Measurements from ENCODE around the gene ZMYM3.

ZMYM3 gene

GRCh38 chrX:71217298-71217697, 36.6 kb downstream of the ZMYM3 start:
- no peaks in the 10 kb centered on the region for H3K36me3 ChIP-seq (ENCODE audit: control insufficient read depth, insufficient read depth, low read length)
- H3K9ac ChIP-seq (ENCODE audit: low read length), result no peak overlapping the region
- peaks cover 4% of the 10 kb centered on the region for H3K27me3 ChIP-seq (ENCODE audit: control insufficient read depth, insufficient read depth, low read length)
- H3K4me3 ChIP-seq (ENCODE audit: low read length), result no peak overlapping the region
- no peaks in the 10 kb centered on the region for H3K4me1 ChIP-seq (ENCODE audit: control insufficient read depth, insufficient read depth, low read length)
- no peak overlapping the region for H3K27ac ChIP-seq (ENCODE audit: low read depth, low read length)

GRCh38 chrX:71216485-71216884, 37.5 kb downstream of the ZMYM3 start:
- H3K27me3 ChIP-seq (ENCODE audit: control insufficient read depth, insufficient read depth, low read length), result peaks cover 4% of the 10 kb centered on the region
- H3K27ac ChIP-seq (ENCODE audit: low read depth, low read length), result no peak overlapping the region
- no peaks in the 10 kb centered on the region for H3K4me1 ChIP-seq (ENCODE audit: control insufficient read depth, insufficient read depth, low read length)
- no peak overlapping the region for H3K9ac ChIP-seq (ENCODE audit: low read length)
- no peaks in the 10 kb centered on the region for H3K36me3 ChIP-seq (ENCODE audit: control insufficient read depth, insufficient read depth, low read length)
- peak overlapping the region; percentile 37 for H3K4me3 ChIP-seq (ENCODE audit: low read length)

DNA sequence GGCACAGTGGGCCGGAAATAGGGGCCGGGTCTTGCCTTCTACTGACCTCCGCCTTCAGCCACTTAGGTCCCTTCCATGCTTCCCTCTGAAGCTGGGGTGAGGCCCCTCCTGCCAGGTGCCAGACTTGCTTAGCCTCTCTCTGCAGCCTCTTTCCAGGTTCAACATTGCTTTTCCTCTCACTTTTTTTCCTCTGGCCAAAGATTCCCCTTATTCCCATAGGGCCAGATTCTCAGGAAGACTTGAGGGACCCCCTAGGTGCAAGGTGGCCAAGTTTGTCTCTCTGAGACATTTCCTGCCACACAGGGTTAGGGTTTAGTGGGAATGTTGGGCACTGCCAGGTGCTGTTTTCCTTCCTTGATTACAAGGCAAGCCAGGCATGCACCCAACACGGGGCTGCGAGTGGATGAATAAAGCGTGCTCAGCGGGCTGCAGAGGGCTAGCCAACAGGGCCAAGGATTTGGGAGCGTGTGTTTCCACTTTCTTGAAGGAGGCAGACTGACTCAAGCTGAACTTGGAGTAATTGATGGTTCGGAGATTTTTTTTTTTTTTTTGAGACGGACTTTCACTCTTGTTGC, 38.5 kb downstream of the ZMYM3 start:
- H3K27me3 ChIP-seq (ENCODE audit: control insufficient read depth, insufficient read depth, low read length), result peaks cover 4% of the 10 kb centered on the region
- no peaks in the 10 kb centered on the region for H3K36me3 ChIP-seq (ENCODE audit: control insufficient read depth, insufficient read depth, low read length)
- H3K4me3 ChIP-seq (ENCODE audit: low read length), result peak overlapping the region; percentile 47
- no peak overlapping the region for H3K9ac ChIP-seq (ENCODE audit: low read length)
- H3K27ac ChIP-seq (ENCODE audit: low read depth, low read length), result no peak overlapping the region
- H3K4me1 ChIP-seq (ENCODE audit: control insufficient read depth, insufficient read depth, low read length), result no peaks in the 10 kb centered on the region

GRCh38 chrX:71214604-71215337, 39.2 kb downstream of the ZMYM3 start:
- H3K36me3 ChIP-seq (ENCODE audit: control insufficient read depth, insufficient read depth, low read length), result no peaks in the 10 kb centered on the region

GRCh38 chrX:71214152-71214551, 39.8 kb downstream of the ZMYM3 start:
- H3K27me3 ChIP-seq (ENCODE audit: control insufficient read depth, insufficient read depth, low read length), result peaks cover 4% of the 10 kb centered on the region
- no peaks in the 10 kb centered on the region for H3K4me1 ChIP-seq (ENCODE audit: control insufficient read depth, insufficient read depth, low read length)
- no peaks in the 10 kb centered on the region for H3K36me3 ChIP-seq (ENCODE audit: control insufficient read depth, insufficient read depth, low read length)
- H3K27ac ChIP-seq (ENCODE audit: low read depth, low read length), result no peak overlapping the region
- no peak overlapping the region for H3K9ac ChIP-seq (ENCODE audit: low read length)
- no peak overlapping the region for H3K4me3 ChIP-seq (ENCODE audit: low read length)

More at GRCh38 chrX:71214604-71215337, 39.2 kb downstream of the ZMYM3 start:
- peak overlapping the region; percentile 47 for H3K4me3 ChIP-seq (ENCODE audit: low read length)
- peaks cover 4% of the 10 kb centered on the region for H3K27me3 ChIP-seq (ENCODE audit: control insufficient read depth, insufficient read depth, low read length)
- H3K27ac ChIP-seq (ENCODE audit: low read depth, low read length), result no peak overlapping the region
- H3K9ac ChIP-seq (ENCODE audit: low read length), result no peak overlapping the region
- H3K4me1 ChIP-seq (ENCODE audit: control insufficient read depth, insufficient read depth, low read length), result no peaks in the 10 kb centered on the region

DNA sequence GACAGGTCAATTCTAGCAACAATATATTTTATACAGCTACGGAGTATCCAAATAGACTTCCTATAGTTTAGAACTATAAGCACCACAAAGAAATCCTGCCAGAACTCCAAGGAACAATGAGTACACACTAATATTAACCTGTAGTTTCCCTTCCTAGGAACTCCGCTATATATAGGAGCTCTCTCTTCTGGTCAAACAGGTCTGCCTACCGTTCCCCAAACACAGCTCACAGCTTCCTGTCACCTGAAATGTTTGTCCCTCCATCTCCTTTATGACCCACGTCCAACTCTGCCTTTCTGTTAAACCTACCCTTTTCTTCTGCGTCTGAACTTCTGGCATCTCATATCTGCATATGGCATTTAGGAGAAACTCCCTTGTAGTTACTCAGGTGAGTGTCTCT, 41.4 kb downstream of the ZMYM3 start:
- H3K27ac ChIP-seq (ENCODE audit: low read depth, low read length), result no peak overlapping the region
- H3K4me1 ChIP-seq (ENCODE audit: control insufficient read depth, insufficient read depth, low read length), result no peaks in the 10 kb centered on the region
- no peak overlapping the region for H3K9ac ChIP-seq (ENCODE audit: low read length)
- no peak overlapping the region for H3K4me3 ChIP-seq (ENCODE audit: low read length)
- no peaks in the 10 kb centered on the region for H3K36me3 ChIP-seq (ENCODE audit: control insufficient read depth, insufficient read depth, low read length)
- peaks cover 4% of the 10 kb centered on the region for H3K27me3 ChIP-seq (ENCODE audit: control insufficient read depth, insufficient read depth, low read length)

- Histone ChIP-seq H3K36me3 (ENCODE audit: control insufficient read depth, insufficient read depth, low read length) (no peaks in the 10 kb centered on the region), H3K4me3 (ENCODE audit: low read length) (no peak overlapping the region), H3K27me3 (ENCODE audit: control insufficient read depth, insufficient read depth, low read length) (no peaks in the 10 kb centered on the region), H3K9ac (ENCODE audit: low read length) (no peak overlapping the region), H3K4me1 (ENCODE audit: control insufficient read depth, insufficient read depth, low read length) (no peaks in the 10 kb centered on the region), H3K27ac (ENCODE audit: low read depth, low read length) (no peak overlapping the region)
These were observed 43.1 kb downstream of the ZMYM3 start for GRCh38 chrX:71210816-71211215.

DNA sequence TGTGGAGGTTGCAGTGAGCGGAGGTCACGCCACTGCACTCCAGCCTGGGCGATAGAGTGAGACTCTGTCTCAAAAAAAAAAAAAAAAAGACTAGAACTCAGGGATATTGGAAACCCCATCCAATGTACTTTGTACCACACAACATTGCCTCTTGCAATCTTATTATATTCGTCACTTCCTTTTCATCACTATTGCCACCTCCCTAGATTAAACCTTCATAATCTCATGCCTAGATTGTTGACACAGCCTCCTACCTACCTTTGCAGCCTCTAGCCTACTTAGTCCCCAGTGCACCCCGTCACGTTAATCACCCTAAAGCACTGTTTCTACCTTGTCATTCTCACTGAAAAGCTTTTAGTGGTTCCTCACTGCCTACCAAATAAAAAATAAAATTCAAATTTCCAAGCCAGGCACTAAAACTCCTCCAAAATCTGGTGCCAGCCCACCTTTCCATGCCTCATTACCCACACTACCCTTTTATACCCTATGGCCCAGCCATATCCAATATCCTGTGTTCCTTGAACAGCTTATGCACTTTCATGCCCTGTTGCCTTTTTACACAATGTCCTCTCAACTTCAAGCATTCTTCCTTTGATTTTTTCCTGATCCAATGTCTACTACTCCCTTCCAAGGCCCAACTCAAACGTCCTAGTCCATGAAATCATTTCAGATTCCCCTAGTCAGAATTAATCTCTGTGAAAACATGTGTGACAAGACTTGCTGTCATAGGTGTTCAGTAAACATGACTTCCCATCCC, 54.5 kb downstream of the ZMYM3 start:
- Histone ChIP-seq H3K27me3 (ENCODE audit: control insufficient read depth, insufficient read depth, low read length) (no peaks in the 10 kb centered on the region), H3K4me3 (ENCODE audit: low read length) (no peak overlapping the region), H3K4me1 (ENCODE audit: control insufficient read depth, insufficient read depth, low read length) (no peaks in the 10 kb centered on the region), H3K9ac (ENCODE audit: low read length) (no peak overlapping the region), H3K27ac (ENCODE audit: low read depth, low read length) (no peak overlapping the region), H3K36me3 (ENCODE audit: control insufficient read depth, insufficient read depth, low read length) (no peaks in the 10 kb centered on the region)

DNA sequence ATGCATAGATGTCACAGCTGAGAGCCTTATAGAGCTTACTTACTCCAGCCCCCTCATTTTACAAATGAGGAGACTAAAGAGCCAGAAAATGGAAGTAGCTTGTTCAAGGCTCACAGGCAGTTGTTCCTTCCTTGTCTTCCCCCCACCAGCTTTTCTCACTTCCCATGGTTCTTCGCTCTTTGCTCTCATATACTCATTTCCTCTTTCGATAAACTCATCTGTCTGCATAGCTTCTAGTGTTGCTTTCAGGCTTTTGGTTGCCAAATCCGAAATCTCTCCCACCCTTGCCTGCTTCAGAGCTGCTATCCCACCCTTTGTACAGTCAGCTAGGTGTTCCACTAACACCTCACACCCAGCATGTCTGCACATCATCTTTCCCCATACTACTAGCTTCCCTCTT, 55.9 kb downstream of the ZMYM3 start:
- Histone ChIP-seq H3K9ac (ENCODE audit: low read length) (no peak overlapping the region), H3K27me3 (ENCODE audit: control insufficient read depth, insufficient read depth, low read length) (no peaks in the 10 kb centered on the region), H3K4me3 (ENCODE audit: low read length) (peak overlapping the region; percentile 10), H3K27ac (ENCODE audit: low read depth, low read length) (no peak overlapping the region), H3K36me3 (ENCODE audit: control insufficient read depth, insufficient read depth, low read length) (no peaks in the 10 kb centered on the region), H3K4me1 (ENCODE audit: control insufficient read depth, insufficient read depth, low read length) (no peaks in the 10 kb centered on the region)

DNA sequence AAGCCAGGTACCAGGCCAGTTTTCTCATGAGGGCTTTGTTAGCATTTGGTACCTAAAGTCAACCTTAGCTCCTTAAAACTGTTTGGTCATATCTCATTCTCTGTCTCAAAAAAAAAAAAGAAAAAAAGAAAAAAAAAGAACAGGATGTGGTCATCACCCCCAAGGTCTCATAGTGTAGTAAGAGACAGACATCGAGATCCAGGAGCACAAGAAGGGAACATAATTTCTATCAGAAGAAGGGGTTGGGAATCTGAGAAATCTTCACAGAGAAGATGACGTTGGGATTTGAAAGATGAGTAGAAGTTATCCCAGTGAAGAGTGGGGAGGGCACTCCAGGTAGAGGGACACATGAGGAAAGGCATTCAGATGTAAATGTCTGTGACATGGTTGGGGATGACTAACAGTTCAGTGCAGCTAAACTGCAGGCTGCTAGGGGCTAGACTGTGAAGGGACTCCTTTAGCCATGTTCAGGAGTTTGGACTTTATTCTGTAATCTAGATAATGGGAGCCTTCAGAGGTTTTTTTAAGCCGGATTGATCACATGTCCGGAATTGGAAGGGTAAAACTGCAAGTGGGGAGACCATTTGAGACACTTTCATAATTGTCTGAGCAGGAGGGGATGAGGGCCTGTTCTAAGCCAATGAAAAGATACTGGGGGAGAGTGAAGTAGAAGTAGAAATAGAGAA, 57.8 kb downstream of the ZMYM3 start:
- Histone ChIP-seq H3K27ac (ENCODE audit: low read depth, low read length) (no peak overlapping the region), H3K36me3 (ENCODE audit: control insufficient read depth, insufficient read depth, low read length) (no peaks in the 10 kb centered on the region), H3K4me1 (ENCODE audit: control insufficient read depth, insufficient read depth, low read length) (no peaks in the 10 kb centered on the region), H3K27me3 (ENCODE audit: control insufficient read depth, insufficient read depth, low read length) (no peaks in the 10 kb centered on the region), H3K9ac (ENCODE audit: low read length) (no peak overlapping the region), H3K4me3 (ENCODE audit: low read length) (no peak overlapping the region)

- H3K4me3 ChIP-seq (ENCODE audit: low read length), result no peak overlapping the region
- H3K4me1 ChIP-seq (ENCODE audit: control insufficient read depth, insufficient read depth, low read length), result no peaks in the 10 kb centered on the region
- H3K36me3 ChIP-seq (ENCODE audit: control insufficient read depth, insufficient read depth, low read length), result no peaks in the 10 kb centered on the region
- no peak overlapping the region for H3K27ac ChIP-seq (ENCODE audit: low read depth, low read length)
- no peaks in the 10 kb centered on the region for H3K27me3 ChIP-seq (ENCODE audit: control insufficient read depth, insufficient read depth, low read length)
- no peak overlapping the region for H3K9ac ChIP-seq (ENCODE audit: low read length)
These were observed 62.7 kb downstream of the ZMYM3 start for GRCh38 chrX:71191248-71191647.
